ENCODE results near the gene ZBP1.

The ZBP1 gene

DNA sequence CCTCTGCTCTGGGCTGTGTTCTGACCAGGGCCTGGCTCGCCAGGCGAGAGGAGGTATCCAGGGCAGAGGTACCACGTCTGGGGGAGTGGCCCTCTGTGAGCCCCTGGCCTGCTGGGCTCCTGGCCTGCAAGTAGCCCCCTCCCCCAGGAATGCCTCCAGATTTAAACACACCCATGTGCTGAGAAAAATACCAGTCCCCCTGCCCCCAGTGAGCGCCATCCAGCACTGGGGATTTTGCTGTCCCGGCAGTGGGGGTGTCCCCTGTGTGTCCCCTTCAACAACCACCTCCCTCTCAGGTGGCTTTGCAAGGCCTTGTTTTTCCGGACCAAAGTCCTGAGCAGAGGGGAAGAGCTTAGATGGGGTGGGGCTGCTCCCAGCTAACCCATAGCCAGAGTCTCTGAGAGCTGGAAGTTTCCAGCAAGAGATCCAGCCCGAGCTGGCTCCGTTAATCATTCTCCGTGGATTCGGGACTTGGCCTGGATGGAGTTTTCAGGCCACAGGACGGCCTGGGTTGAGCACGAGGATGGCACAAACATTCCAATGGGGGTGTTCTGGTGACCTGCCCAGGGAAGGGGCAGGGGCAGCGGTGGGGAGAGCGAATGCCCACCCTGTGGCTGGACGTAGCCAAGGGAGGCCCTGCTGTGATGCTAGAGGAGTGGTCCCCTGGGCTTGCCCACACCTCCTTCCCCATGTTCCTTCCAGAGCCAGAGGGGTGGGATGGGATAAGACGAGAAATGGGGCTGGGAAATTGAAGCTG is 30.3 kb downstream of the ZBP1 start:
- TF ChIP-seq, protein P1, sequence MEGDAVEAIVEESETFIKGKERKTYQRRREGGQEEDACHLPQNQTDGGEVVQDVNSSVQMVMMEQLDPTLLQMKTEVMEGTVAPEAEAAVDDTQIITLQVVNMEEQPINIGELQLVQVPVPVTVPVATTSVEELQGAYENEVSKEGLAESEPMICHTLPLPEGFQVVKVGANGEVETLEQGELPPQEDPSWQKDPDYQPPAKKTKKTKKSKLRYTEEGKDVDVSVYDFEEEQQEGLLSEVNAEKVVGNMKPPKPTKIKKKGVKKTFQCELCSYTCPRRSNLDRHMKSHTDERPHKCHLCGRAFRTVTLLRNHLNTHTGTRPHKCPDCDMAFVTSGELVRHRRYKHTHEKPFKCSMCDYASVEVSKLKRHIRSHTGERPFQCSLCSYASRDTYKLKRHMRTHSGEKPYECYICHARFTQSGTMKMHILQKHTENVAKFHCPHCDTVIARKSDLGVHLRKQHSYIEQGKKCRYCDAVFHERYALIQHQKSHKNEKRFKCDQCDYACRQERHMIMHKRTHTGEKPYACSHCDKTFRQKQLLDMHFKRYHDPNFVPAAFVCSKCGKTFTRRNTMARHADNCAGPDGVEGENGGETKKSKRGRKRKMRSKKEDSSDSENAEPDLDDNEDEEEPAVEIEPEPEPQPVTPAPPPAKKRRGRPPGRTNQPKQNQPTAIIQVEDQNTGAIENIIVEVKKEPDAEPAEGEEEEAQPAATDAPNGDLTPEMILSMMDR (IDR thresholded peaks at IDR 0.05; ENCODE audit: low read depth, low read length, poor library complexity, severe bottlenecking): no peak
- no peak for TF ChIP-seq EZH2phosphoT487 (IDR thresholded peaks at IDR 0.05; ENCODE audit: borderline replicate concordance, low read length)
- H3K4me2 ChIP-seq (ENCODE audit: low read length): no peak overlapping the region
- H3K27ac ChIP-seq (ENCODE audit: low read depth, low read length): no peak overlapping the region
- no peak overlapping the region for H3K4me3 ChIP-seq (ENCODE audit: low read length)
- H3K27me3 ChIP-seq (ENCODE audit: control insufficient read depth, low read length): peaks cover 40% of the 10 kb centered on the region
- H3K9me2 ChIP-seq (replicated peaks; ENCODE audit: control insufficient read depth, low read length): no peaks in the 10 kb centered on the region
- H3K9me3 ChIP-seq (ENCODE audit: control insufficient read depth, insufficient read depth, low read length): no peaks in the 10 kb centered on the region
- no peaks in the 10 kb centered on the region for H4K20me1 ChIP-seq (ENCODE audit: control insufficient read depth, insufficient read depth, low read depth, low read length)
- H3K79me2 ChIP-seq (ENCODE audit: control insufficient read depth, low read length): no peaks in the 10 kb centered on the region
- H3K4me1 ChIP-seq (ENCODE audit: control insufficient read depth, low read length): peaks cover 9% of the 10 kb centered on the region
- no peaks in the 10 kb centered on the region for H3F3A ChIP-seq (ENCODE audit: control insufficient read depth, insufficient read depth)
- no peaks in the 10 kb centered on the region for H3K36me3 ChIP-seq (ENCODE audit: control insufficient read depth, low read length)

DNA sequence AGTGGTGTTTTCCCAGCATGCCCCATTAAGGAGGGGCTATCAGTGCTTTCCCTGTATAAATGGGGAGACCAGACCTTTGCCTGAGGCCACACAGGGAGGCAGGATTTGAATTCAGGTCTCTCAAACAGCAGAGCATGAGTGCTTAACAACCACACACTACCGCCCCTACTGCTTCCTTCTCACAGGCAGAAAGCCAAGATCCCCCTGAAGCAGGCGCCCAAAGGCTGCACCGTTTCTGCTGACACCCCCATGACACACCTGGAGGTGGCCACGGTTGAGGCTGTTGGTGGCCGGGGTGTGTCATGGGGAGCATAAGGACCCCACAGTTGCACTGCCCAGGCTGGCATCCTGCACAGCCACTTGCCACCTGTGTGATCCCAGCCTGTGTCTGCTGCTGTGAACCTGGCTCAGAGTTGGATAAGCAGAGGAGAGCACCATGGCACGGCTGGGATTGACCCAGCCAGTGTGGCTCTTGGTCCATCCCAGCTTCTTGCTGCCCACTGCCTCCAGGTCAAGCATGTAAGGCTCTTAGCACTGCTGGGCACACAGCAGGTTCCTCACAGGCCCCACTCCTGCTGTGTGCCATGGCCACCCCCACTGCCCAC is 31.0 kb downstream of the ZBP1 start:
- Histone ChIP-seq H3K9me2 (replicated peaks; ENCODE audit: control insufficient read depth, low read length) (no peaks in the 10 kb centered on the region), H3F3A (ENCODE audit: control insufficient read depth, insufficient read depth) (no peaks in the 10 kb centered on the region), H3K4me3 (ENCODE audit: low read length) (no peak overlapping the region)

DNA sequence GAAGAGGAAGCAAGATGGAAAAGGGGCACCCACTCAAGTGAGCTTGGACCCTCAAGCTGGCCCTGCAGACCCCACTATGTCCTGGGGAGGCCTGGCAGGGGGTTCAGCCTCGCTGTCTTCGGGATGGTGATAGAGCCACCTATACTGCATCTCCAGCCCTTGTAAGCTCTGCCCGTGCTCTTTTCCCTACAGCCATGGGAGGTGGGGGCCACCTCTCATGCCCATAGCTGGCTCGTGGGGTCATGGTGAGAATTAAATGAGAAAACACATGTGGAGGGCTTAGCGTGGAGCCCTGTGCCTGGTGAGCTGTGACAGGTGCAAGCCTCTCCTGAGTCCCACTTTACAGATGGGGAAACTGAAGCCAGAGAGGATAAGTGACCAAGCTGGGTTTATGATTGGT is 31.6 kb downstream of the ZBP1 start:
- H3K4me3 ChIP-seq (ENCODE audit: low read length): no peak overlapping the region
- H3K27me3 ChIP-seq (ENCODE audit: control insufficient read depth, low read length): peaks cover 47% of the 10 kb centered on the region
- no peaks in the 10 kb centered on the region for H4K20me1 ChIP-seq (ENCODE audit: control insufficient read depth, insufficient read depth, low read depth, low read length)
- H3K9me3 ChIP-seq (ENCODE audit: control insufficient read depth, insufficient read depth, low read length): no peaks in the 10 kb centered on the region
- no peak overlapping the region for H3K27ac ChIP-seq (ENCODE audit: low read depth, low read length)
- TF ChIP-seq, protein P1 (IDR thresholded peaks at IDR 0.05; ENCODE audit: low read depth, low read length, poor library complexity, severe bottlenecking): no peak
- no peak for TF ChIP-seq EZH2phosphoT487 (IDR thresholded peaks at IDR 0.05; ENCODE audit: borderline replicate concordance, low read length)
- H3K4me2 ChIP-seq (ENCODE audit: low read length): no peak overlapping the region
- H3F3A ChIP-seq (ENCODE audit: control insufficient read depth, insufficient read depth): no peaks in the 10 kb centered on the region
- H3K9me2 ChIP-seq (replicated peaks; ENCODE audit: control insufficient read depth, low read length): no peaks in the 10 kb centered on the region
- H3K4me1 ChIP-seq (ENCODE audit: control insufficient read depth, low read length): peaks cover 8% of the 10 kb centered on the region
- H3K36me3 ChIP-seq (ENCODE audit: control insufficient read depth, low read length): no peaks in the 10 kb centered on the region
- H3K79me2 ChIP-seq (ENCODE audit: control insufficient read depth, low read length): no peaks in the 10 kb centered on the region

More for the DNA sequence above, 31.0 kb downstream of the ZBP1 start:
- no peaks in the 10 kb centered on the region for H3K79me2 ChIP-seq (ENCODE audit: control insufficient read depth, low read length)
- TF ChIP-seq EZH2phosphoT487 (IDR thresholded peaks at IDR 0.05; ENCODE audit: borderline replicate concordance, low read length): no peak
- TF ChIP-seq, protein P1 (IDR thresholded peaks at IDR 0.05; ENCODE audit: low read depth, low read length, poor library complexity, severe bottlenecking): no peak
- H4K20me1 ChIP-seq (ENCODE audit: control insufficient read depth, insufficient read depth, low read depth, low read length): no peaks in the 10 kb centered on the region
- no peak overlapping the region for H3K27ac ChIP-seq (ENCODE audit: low read depth, low read length)
- H3K4me2 ChIP-seq (ENCODE audit: low read length): no peak overlapping the region
- no peaks in the 10 kb centered on the region for H3K36me3 ChIP-seq (ENCODE audit: control insufficient read depth, low read length)
- H3K9me3 ChIP-seq (ENCODE audit: control insufficient read depth, insufficient read depth, low read length): no peaks in the 10 kb centered on the region
- peaks cover 42% of the 10 kb centered on the region for H3K27me3 ChIP-seq (ENCODE audit: control insufficient read depth, low read length)
- peaks cover 9% of the 10 kb centered on the region for H3K4me1 ChIP-seq (ENCODE audit: control insufficient read depth, low read length)
